Endothelial cell (in vitro differentiated cells): ENCODE results near the gene HNRNPL. TPM values are rescaled to one million over a fixed set of nuclear protein-coding genes. Genes with fewer than 3 reads are reported as not detected.
A peak's percentile ranks its signal among the peaks of the same experiment; 100 is the strongest.
"Not testable (repeated sequence)": the region's sequence is repeated elsewhere in the genome, so short reads cannot be mapped to it uniquely, and the experiment has no call there.

ENCODE experiments used
- DNase-seq: peaks from one replicate; pipeline ENCODE4 v3.0.0; 2021; ENCODE audit warnings: low spot score
- H3K27ac Mint-ChIP-seq: one replicate; pipeline ENCODE4 v1.8.0; 2021; ENCODE audit warnings: mixed read lengths, inconsistent platforms; ENCODE audit not compliant: unreplicated experiment
- H3K27me3 Mint-ChIP-seq: one replicate; pipeline ENCODE4 v1.8.0; 2021; ENCODE audit warnings: mild to moderate bottlenecking, moderate library complexity, mixed read lengths, inconsistent platforms; ENCODE audit not compliant: unreplicated experiment
- H3K36me3 Mint-ChIP-seq: one replicate; pipeline ENCODE4 v1.8.0; 2021; ENCODE audit warnings: mild to moderate bottlenecking, low read depth, mixed read lengths, inconsistent platforms; ENCODE audit not compliant: unreplicated experiment
- H3K4me1 Mint-ChIP-seq: one replicate; pipeline ENCODE4 v1.8.0; 2021; ENCODE audit warnings: mild to moderate bottlenecking, mixed read lengths, inconsistent platforms; ENCODE audit not compliant: unreplicated experiment
- H3K4me3 Mint-ChIP-seq: one replicate; pipeline ENCODE4 v1.8.0; 2021; ENCODE audit warnings: mild to moderate bottlenecking, mixed read lengths, inconsistent platforms; ENCODE audit not compliant: unreplicated experiment
- H3K9me3 Mint-ChIP-seq: one replicate; pipeline ENCODE4 v1.8.0; 2021; ENCODE audit warnings: mixed read lengths, inconsistent platforms; ENCODE audit not compliant: unreplicated experiment
- total RNA-seq: library from RNA; stranded (reverse); fragmentation: NEBNext Ultra II Directional; extraction: Animal tissue kit (Norgen Biotek cat#: 25700); gene quantifications from one replicate; pipeline ENCODE4 v1.2.1, GENCODE V29; 2021; ENCODE audit not compliant: unreplicated experiment
- TF ChIP-seq, protein P1 (sequence below): fragments of 200-600 bp; sonication (generic); IDR thresholded peaks from one replicate; pipeline ENCODE4 v1.5.0; 2021; ENCODE audit warnings: antibody characterized with exemption; ENCODE audit not compliant: unreplicated experiment

Gene HNRNPL
- total RNA-seq, 1 donor from 2014 or later = 343 TPM

DNA sequence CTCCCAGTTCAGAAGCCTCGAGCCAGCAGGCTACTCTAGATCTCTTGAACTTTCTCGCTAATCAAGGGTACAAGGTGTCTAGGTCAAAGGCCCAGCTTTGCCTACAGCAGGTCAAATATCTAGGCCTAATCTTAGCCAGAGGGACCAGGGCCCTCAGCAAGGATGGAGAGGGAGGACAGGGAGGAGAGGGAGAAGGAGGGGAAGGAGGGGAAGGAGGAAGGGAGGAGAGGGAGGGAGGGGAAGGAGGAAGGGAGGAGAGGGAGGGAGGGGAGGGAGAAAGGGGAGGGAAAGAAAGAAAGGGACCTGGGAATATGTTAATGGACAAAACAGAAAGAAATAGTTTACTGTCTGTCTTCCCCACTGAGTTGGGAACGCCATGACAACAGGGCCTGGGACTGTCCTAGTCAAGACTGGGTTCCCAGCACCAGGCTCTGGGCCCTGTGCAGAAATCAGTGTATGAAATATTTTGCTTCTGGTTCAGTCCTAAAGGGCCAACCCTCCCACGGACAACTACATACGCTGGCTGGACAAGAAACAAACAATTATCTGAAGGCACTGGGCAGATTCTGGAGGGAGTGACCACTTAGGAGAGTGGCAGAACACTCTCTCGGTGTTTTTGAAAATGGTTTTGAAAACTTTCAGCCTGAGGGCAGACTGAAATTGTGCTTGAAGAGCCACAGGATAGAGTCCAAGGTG, 22.8 kb downstream of the HNRNPL start:
- H3K9me3 Mint-ChIP-seq = no peaks in the 10 kb centered on the region
- H3K27ac Mint-ChIP-seq = no peak overlapping the region
- peaks cover 30% of the 10 kb centered on the region for H3K36me3 Mint-ChIP-seq
- no peak for DNase-seq
- TF ChIP-seq, protein P1, sequence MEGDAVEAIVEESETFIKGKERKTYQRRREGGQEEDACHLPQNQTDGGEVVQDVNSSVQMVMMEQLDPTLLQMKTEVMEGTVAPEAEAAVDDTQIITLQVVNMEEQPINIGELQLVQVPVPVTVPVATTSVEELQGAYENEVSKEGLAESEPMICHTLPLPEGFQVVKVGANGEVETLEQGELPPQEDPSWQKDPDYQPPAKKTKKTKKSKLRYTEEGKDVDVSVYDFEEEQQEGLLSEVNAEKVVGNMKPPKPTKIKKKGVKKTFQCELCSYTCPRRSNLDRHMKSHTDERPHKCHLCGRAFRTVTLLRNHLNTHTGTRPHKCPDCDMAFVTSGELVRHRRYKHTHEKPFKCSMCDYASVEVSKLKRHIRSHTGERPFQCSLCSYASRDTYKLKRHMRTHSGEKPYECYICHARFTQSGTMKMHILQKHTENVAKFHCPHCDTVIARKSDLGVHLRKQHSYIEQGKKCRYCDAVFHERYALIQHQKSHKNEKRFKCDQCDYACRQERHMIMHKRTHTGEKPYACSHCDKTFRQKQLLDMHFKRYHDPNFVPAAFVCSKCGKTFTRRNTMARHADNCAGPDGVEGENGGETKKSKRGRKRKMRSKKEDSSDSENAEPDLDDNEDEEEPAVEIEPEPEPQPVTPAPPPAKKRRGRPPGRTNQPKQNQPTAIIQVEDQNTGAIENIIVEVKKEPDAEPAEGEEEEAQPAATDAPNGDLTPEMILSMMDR = no peak
- peak overlapping the region; percentile 15 for H3K4me3 Mint-ChIP-seq
- H3K27me3 Mint-ChIP-seq = peaks cover 2% of the 10 kb centered on the region
- peaks cover 16% of the 10 kb centered on the region for H3K4me1 Mint-ChIP-seq

DNA sequence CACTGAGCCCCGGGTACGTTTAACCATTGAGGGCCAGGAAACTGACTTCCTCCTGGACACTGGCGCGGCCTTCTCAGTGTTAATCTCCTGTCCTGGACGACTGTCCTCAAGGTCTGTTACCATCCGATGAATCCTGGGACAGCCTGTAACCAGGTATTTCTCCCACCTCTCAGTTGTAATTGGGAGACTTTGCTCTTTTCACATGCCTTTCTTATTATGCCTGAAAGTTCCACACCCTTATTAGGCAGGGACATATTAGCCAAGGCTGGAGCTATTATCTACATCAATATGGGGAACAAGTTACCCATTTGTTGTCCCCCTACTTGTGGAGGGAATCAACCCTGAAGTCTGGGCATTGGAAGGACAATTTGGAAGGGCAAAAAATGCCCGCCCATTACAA, 23.9 kb downstream of the HNRNPL start:
- H3K27ac Mint-ChIP-seq, H3K4me3 Mint-ChIP-seq, DNase-seq, H3K27me3 Mint-ChIP-seq, H3K4me1 Mint-ChIP-seq, H3K9me3 Mint-ChIP-seq: not testable (repeated sequence)
- H3K36me3 Mint-ChIP-seq = peaks cover 35% of the 10 kb centered on the region

DNA sequence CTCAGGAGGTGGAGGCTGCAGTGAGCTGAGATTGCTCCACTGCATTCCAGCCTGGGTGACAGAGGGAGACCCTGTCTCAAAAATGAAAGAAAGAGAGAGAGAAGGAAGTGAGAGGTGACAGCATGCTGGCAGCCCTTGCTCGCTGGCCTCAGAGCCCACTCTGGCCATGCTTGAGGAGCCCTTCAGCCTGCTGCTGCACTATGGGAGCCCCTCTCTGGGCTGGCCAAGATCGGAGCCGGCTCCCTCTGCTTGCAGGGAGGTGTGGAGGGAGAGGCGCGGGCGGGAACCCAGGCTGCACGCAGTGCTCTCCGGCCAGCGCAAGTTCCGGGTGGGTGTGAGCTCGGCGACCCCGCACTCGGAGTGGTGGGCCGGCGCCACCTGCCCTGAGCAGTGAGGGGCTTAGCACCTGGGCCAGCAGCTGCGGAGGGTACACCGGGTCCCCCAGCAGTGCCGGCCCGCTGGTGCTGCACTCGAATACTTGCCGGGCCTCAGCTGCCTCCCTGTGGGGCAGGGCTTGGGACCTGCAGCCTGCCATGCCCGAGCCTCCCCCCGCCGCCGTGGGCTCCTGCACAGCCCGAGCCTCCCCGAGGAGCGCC, 28.5 kb downstream of the HNRNPL start:
- not testable (repeated sequence) for DNase-seq, H3K27ac Mint-ChIP-seq, H3K9me3 Mint-ChIP-seq, H3K27me3 Mint-ChIP-seq, H3K4me1 Mint-ChIP-seq, H3K4me3 Mint-ChIP-seq
- H3K36me3 Mint-ChIP-seq = peaks cover 42% of the 10 kb centered on the region

DNA sequence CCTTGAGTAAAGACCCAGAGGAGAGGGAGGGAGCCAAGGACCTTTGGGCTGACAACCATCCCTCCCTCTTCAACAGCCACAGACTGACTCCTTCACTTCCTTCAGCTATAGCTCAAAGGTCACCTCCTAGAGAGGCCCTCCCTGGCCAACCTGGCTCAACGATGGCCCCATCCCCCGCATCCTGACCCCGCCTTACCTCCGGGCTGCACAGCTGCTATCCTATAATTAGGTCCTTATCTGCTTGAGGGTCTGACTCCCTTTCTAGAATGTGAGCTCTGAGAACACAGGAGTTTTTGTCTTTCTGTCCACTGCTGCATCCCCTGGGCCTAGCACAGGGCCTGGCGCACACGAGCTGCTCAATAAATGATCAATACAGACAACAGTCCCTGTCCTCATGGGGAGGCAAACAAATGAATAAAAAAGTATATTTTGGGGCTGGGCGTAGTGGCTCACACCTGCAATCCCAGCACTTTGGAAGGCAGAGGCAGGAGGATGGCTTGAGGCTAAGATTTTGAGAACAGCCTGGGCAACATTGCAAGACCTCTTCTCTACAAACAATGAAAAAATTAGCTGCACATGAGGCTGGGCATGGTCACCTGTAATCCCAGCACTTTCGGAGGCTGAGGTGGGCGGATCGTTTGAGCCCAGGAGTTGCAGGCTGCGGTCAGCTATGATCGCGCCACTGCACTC, 30.4 kb downstream of the HNRNPL start:
- Mint-ChIP-seq H3K27me3 (peaks cover 6% of the 10 kb centered on the region), H3K27ac (no peak overlapping the region), H3K9me3 (no peaks in the 10 kb centered on the region), H3K36me3 (peaks cover 47% of the 10 kb centered on the region), H3K4me3 (peak overlapping the region; percentile 59), H3K4me1 (peaks cover 7% of the 10 kb centered on the region)
- DNase-seq = no peak
- TF ChIP-seq, protein P1 = no peak

DNA sequence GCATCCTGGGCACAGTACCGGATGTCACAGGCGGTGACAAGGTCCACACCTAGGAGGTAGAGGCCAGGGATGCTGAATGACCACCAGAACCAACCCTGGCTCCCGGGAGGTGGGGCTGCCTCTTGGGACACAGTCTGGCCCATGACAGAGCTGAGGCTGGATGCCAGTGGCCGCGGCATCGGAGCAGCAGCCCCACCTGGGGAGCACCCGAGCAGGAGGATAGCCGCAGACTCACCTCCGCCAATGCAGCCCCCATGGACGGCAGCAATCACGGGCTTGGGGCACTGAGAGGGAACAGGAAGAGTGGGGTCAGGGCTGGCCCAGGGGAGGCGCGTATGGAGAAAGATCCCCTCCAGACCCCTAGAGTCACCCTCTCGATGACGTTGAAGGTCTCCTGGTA, 32.7 kb downstream of the HNRNPL start:
- peaks cover 30% of the 10 kb centered on the region for H3K36me3 Mint-ChIP-seq
- no peaks in the 10 kb centered on the region for H3K4me1 Mint-ChIP-seq
- no peak overlapping the region for H3K4me3 Mint-ChIP-seq
- H3K27ac Mint-ChIP-seq = no peak overlapping the region
- TF ChIP-seq, protein P1 = no peak
- DNase-seq = no peak
- peaks cover 6% of the 10 kb centered on the region for H3K27me3 Mint-ChIP-seq
- H3K9me3 Mint-ChIP-seq = no peaks in the 10 kb centered on the region
